HG03439 (cell line): ENCODE data around the gene FOXP1.

Experiments used
- ATAC-seq: cut with Tn5 transposase; IDR thresholded peaks from one replicate; pipeline ENCODE4 v1.9.1; 2021; ENCODE audit warnings: mild to moderate bottlenecking, moderate library complexity; ENCODE audit not compliant: unreplicated experiment

Gene FOXP1

GRCh38 chr3:71228156-71228866 is 355.2 kb downstream of the FOXP1 start:
- no peak for ATAC-seq

- ATAC-seq = peak; percentile 4
Measured at GRCh38 chr3:71227270-71227661, 356.3 kb downstream of the FOXP1 start.

- ATAC-seq = peak; percentile 88
Measured at GRCh38 chr3:71226565-71227269, 356.8 kb downstream of the FOXP1 start.

GRCh38 chr3:71225951-71226564 is 357.5 kb downstream of the FOXP1 start:
- peak; percentile 10 for ATAC-seq

GRCh38 chr3:71225002-71225684 is 358.4 kb downstream of the FOXP1 start:
- no peak for ATAC-seq

- ATAC-seq = peak; percentile 84
Measured at GRCh38 chr3:71219744-71220638, 363.5 kb downstream of the FOXP1 start.

- ATAC-seq = no peak
Measured at GRCh38 chr3:71218508-71218907, 365.0 kb downstream of the FOXP1 start.

- no peak for ATAC-seq
Measured at GRCh38 chr3:71217640-71218222, 365.8 kb downstream of the FOXP1 start.

GRCh38 chr3:71215351-71215750 is 368.2 kb downstream of the FOXP1 start:
- no peak for ATAC-seq

GRCh38 chr3:71214797-71215196 is 368.7 kb downstream of the FOXP1 start:
- no peak for ATAC-seq

GRCh38 chr3:71214016-71214415 is 369.5 kb downstream of the FOXP1 start:
- ATAC-seq = no peak

- no peak for ATAC-seq
Measured at GRCh38 chr3:71211083-71211482, 372.4 kb downstream of the FOXP1 start.

- no peak for ATAC-seq
Measured at GRCh38 chr3:71210257-71211007, 373.1 kb downstream of the FOXP1 start.

GRCh38 chr3:71208211-71209095 is 375.1 kb downstream of the FOXP1 start:
- no peak for ATAC-seq

GRCh38 chr3:71207632-71208031 is 375.9 kb downstream of the FOXP1 start:
- no peak for ATAC-seq

GRCh38 chr3:71206305-71207165 is 377.0 kb downstream of the FOXP1 start:
- no peak for ATAC-seq

- no peak for ATAC-seq
Measured at GRCh38 chr3:71203727-71204488, 379.6 kb downstream of the FOXP1 start.
